NCI-H1436 (cell line): Measurements from ENCODE around the gene APRT.

Experiments
- DNase-seq: peaks from one replicate; lab custom pipeline; 2025; lab: John Stamatoyannopoulos, UW

The APRT gene, protein sequence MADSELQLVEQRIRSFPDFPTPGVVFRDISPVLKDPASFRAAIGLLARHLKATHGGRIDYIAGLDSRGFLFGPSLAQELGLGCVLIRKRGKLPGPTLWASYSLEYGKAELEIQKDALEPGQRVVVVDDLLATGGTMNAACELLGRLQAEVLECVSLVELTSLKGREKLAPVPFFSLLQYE

DNA sequence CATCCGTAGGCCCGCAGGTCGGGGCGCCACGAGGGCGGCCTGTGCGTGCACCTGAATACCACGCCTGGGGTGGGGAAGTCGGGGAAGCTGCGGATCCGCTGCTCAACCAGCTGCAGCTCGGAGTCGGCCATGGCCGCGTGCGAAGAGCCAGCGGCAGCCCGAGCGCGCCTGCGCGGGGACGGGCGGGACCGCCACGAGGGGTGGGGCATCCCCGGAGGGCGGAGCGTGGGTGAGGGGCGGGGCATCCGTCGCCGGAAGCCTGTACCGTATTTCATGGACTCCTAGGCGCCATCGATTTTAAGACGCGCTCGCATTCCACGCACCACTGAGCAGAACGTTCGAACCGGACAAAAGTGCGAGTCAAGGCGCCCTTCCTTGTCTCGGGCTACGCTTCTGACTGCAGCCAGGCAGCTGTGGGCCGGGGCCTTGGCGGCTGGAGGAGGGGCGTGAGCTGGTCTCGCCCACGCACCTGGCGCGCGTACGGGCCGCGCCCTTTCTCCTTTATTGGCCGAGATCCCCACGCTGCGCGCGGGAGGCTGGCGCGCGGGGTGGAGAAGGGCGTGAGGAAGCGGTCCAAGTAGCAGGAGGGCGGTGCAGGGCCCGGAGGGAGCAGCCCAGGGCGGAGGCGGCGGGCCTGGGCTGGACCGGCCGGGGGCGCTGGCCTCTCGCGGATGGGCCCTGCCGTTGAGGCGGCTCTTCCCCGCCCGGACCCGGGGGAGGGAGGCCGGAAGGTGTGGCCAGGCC lies at the start of gene APRT:
Gene APRT, minus strand, starts transcription at position 160 of the 744 bp plus-strand sequence. Its CDS starts 29 bp downstream, at position 131.
- DNase-seq: peak; percentile 88

DNA sequence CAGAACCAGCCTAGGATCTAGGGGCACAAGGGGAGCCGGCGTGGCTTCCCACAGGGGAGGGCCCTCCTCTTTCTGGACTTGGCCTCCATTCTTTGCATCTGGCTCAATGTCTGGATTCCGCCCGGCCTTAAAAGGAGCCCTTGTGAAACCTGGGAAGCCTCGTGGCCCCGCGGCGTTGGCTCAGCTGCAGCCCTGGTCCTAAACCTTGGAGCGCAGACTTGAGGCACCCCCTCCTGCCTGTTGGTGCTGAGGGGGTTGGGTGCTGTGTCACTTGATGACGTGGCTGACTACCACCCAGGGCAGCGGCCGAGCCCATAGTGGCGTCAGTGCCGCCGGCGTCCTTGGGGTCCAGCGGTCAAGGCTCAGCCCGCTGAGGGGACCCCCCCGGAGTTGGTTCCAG lies 49.6 kb upstream of the APRT start:
- DNase-seq: no peak

DNA sequence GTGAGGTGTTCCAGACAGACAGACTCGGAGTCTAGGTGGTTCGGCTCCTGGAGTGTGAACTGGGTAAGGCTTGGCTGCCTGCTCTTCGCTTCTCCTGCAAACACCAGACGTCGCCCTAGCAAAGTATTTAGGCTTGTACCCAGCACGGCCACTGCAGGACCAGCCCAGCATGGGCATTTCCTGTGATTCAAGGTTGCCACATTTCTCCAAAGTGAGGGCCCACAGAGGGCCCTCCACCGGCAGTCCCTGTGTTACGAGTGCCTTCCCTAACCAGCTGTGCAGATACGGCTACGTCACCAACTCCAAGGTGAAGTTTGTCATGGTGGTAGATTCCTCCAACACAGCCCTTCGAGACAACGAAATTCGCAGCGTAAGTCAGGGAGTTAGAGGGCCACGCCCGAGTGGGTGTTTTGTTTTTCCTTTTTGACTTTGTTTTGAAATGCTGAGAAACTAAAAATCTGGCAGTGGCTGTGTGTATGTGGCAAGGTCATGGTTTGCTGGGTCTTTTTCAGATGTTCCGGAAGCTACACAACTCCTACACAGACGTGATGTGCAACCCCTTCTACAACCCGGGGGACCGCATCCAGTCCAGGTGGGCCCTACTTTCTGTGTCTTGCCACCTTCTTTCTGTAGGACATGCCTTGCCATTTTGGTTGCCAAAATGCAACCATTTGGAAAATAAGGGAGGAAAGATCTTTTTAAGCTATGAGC lies 47.8 kb upstream of the APRT start:
- DNase-seq: no peak

DNA sequence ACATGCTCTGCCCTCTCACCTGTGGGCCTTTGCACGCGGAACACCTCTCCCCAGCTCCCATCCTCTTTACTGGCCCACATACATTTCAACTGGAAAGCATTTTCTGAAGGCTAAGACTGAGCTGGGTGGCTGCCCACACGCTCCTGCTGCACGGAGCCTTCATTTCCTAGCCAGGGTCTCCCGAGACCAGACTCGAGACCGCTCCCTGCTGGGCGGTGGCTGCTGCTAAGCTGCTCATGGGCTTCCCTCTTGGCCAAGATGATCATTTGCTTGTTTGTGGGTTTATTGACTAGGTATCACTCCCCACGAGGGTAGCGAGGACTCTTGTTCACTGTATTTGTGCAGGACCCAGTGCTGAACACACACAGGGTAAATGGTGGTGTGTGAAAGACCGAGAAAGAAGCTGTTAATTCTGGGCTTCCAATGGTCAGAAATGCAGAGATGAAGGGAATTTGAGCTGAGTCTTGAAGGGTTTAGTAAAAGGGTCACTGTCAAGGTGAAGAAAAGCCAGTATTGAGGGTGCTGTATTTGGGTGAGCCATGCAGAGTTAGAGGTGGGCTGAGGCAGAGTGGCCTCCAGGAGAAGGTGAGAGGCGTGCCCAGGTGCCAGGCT lies 46.1 kb upstream of the APRT start:
- peak; percentile 50 for DNase-seq

DNA sequence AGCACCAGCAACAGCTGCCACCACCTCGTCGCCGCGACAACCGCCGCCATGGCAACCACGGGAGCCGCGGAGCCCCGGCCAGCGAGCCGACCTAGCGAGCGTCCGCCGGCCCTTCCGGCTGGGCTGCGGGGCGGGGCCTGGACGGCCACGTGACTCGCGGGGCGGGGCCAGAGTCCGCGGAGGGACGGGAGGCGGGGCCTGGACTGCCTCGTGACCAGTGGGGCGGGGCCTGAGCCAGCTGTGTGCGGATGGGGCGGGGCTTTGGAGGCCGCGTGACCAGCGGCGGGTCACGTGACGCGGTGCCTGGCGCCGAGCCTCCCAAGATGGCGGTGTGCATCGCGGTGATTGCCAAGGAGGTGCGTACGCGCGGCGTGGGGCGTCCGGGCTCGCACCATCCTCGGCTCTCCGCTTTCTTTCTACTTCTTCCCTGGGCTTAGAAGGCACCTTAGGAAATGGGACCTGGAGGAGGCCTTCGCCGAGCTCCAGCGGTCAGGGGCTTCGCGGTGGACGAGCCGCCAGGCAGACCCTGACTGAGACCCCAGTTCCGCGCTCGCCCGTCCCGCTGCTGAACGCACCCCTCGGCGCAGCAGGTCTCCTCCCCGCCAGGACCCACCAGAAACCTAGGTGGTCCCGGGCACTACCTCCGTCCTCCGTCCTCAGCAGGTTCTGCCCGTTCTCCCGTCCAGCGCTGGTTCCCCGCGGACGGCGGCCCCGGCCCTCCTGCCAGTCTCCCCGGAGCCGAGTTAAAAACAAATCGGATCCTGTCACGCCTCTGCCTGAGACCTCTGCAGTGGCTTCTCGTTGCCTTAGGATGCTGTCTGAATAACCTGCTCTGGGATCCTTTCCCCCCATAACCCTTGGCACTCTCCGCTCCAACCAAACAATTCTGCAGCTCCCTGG lies 45.4 kb upstream of the APRT start, which contains the start of the genes GALNS and TRAPPC2L:
Gene GALNS, minus strand, starts transcription at position 120 of the 900 bp plus-strand sequence. Its CDS starts 70 bp downstream, at position 50.
Gene TRAPPC2L, plus strand, starts transcription at position 300 of the 900 bp plus-strand sequence. Its CDS starts 24 bp downstream, at position 324.
- DNase-seq: peak; percentile 96

DNA sequence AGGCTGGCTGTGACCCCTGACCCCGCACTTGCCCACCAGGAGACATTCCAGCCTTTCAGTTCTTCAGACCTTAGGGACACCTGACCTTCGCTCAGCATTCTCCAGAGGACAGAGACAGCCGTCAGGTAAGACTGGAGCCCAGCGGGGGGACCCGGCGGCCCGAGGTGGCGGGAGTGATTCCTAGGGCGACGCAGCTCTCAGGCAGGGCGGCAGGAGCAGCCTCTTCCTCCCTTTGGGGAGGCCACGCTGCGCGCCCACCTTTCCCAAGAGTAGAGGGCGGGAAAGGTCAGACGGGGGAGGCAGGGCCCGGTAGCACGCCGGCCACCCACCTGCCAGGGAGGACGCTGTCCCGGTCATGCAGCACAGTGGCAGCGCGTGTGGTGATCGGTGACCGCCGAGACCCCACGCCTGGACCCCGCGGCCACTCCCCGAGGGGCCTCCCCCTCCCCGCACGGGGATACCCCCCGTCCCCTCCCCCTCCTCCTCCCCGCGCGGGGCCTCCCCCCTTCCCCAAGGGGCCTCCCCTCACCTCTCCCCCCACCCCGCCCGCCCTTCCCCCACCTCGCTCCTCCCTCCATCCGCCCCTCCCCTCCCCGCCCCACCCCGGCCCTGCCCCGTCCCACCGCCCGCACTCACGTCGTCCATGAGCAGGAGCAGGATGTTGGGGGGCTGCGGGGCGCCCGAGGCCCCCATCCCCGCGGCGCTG lies 44.5 kb upstream of the APRT start:
- DNase-seq: no peak

DNA sequence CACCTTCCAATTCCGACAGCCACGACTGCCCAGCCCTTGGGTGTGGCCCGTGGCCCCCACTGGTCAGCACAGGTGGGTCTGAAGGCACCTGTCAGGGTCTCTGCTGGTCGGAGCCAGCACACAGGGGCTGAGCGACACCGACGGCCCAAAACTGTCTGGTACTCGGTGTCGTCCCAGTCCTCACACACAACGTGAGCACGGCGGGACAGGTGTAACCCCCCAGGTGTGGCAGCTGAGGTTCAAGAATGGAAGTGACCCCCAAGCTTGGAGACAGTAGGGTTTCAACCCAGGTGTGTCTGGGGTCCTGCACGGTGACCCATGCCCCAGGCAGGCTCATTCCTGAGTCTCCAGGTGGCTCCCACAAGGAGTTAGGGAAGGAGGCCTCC lies 44.0 kb upstream of the APRT start:
- DNase-seq: no peak

DNA sequence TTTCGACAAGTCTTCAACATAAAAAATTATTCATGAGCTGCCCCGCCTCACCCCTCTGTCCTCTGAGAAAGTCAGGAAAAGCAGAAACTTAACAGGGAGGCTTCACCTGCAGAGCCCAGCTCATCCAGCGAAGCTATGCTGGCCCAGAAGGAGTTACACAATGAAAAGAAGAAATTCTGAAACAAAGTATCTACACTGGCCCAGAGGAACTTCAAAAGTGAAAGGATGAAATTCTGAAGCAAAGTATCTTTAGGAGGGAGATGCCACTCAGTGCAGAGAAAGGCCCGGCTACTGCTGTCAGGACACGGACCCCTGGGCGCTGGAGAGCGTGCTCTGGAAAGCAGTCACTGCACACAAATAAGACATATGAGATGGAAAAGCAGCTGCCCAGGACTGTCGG lies 43.4 kb upstream of the APRT start:
- DNase-seq: no peak

DNA sequence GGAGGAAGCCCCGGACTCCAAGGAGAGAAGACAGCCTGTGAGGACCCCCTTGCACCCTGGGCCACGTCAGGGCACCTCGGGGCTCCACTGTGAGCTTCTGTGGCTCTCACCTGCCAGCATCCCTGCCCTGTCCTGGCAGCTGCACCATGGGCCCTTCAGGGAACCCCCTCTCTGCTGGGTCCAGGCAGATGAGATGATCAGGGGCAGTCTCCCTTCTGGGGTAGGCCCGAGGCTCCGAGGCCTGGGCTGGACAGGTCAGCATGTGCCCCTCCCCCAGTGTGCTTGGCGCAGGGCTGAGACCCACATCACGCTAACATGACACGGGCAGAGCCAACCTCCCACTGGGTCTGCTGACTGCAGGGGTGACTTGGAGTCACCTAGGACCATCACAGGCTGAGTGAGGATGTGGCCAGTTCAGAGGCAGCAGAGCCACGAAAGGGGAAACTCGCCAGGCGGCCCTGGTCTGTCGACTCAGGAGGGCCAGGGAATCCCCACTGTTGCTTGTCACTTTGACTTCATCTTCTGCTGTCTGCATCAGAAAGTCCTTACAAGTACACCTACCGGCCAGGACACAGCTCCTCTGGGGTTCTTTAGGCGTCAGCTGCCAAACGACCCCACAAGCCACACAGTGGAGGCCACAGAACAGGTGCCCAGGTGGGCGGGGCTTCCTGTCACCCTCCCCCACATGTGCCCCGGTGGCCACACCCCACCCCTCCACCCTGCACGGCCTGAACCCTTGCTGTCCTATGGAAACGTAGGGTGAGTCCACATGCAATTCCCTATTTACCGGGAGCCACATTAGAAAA lies 42.8 kb upstream of the APRT start:
- DNase-seq: no peak

DNA sequence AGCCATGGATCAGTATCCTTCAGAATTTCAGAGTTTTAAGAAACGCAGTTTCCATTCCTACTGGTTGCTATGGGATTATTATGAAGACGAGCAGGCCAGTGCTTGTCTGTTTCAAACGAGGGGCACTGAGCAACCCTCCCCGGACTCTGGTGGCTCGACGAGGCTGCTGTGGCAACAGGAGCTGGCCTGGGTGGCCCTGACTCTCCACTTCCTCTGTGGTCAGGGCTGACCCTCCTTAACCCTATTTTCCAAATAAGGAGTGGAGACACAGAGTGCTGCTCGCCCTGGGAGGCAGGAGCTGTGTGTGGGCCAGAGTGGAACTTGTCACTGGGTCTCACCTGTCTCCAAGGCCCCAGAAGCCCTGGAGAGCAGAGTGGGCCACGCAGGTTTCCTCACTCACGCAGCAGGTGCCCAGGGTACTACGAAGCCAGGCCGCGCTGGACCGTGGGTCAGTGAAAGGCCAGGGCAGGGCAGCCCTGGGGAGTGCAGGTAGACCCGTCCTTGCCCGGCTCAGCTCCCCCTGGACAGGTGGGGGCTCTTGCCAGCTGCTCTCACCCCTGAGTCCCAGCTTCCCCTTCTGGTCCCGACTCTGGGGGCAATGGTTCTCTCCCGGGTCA lies 41.7 kb upstream of the APRT start:
- DNase-seq: no peak

DNA sequence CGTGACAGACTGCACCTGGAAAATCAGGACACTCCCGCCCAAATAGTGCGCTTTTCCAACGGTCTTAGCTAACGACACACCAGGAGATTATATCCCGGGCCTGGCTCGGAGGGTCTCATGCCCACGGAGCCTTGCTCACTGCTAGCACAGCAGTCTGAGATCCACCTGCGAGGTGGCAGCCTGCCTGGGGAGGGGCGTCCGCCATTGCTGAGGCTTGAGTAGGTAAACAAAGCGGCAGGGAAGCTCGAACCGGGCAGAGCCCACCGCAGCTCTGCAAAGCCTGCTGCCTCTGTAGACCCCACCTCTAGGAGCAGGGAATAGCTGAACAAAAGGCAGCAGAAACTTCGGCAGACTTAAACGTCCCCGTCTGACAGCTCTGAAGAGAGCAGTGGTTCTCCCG lies 39.9 kb upstream of the APRT start:
- DNase-seq: no peak

DNA sequence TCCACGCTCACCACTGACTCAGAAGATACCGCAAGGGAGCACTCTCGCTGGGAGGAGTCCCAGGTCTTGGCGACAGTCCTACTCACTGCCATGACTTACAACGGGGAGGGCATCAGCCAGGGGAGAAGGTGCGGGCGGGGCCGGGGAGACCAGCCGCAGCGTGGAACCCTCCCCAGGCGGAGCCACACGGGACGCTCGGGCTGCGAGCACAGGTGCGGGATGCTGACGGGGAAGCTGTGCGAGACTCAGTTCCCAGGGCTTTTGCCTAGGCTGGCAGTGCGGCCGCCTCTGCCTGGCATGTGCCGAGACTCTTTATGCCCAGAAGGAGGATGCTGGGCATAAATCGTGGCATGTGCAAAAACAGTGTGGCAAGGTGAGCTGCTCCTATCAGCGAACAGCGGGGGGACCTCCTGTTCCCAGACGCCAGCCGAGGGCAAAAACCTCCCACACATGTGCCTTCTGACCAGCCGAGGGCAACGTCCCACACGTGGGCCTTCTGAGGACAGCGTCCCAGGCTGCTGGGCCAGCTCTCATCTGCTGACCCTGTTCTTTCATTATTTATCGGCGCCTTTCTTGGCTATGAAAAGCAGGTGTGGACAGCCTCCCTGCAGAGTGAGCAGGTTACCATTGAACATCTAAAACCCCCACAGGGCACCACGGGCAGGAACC lies 38.9 kb upstream of the APRT start:
- no peak for DNase-seq

DNA sequence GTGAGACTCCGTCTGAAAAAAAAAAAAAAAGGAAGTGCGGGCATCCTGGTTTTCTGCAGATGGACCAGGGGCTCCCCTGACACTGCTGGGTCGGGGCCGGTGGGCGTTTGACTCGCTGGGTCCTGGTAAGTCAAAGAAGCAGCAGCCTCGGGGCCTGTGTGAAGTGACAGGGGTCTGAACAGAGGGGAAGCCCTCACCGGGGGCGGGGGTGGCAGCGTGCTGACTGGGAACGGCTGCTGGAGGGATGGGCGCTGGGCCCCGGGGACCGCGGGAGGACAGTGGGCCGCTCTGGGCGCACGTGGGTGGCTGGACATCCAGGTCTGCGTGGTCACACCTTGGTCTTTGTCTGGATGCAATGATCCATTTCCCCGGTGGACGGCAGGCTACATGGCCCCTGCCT lies 36.8 kb upstream of the APRT start:
- DNase-seq: no peak

DNA sequence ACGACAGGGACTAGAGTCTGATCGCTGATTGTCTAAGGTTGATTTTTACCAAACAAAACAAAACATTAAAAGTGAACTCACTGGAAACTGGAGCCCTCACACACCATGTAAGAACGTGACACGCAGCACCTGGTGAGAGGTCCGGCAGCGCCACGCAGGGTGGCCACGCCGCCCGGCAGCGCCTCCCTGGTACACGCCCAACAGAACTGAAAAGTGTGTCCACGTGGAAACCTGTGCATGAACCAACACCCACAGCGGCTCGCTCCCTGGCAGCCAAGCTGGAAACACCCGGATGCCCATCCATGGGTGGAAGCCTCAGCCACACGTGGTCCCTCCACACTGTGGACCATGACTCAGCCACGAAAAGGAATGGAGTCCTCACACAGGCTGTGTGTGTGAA lies 35.9 kb upstream of the APRT start:
- DNase-seq: no peak

DNA sequence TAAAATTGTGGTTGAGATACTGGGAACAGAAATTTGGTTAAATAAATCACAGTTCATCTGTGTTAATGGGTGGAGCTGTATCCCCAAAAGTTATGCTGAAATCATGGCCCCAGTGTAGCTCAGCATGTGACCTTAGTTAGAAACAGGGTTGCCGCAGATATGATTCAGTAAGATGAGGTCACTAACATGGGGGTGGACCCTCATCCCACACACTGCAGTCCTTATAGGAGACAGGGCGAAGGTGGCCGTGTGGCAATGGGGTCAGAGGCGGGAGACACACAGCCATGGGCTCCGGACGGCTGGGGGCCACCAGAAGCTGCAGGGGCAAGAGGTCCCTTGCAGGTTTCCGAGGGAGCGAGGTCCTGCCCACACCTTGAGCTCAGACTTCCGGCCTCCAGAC lies 34.4 kb upstream of the APRT start:
- DNase-seq: no peak

DNA sequence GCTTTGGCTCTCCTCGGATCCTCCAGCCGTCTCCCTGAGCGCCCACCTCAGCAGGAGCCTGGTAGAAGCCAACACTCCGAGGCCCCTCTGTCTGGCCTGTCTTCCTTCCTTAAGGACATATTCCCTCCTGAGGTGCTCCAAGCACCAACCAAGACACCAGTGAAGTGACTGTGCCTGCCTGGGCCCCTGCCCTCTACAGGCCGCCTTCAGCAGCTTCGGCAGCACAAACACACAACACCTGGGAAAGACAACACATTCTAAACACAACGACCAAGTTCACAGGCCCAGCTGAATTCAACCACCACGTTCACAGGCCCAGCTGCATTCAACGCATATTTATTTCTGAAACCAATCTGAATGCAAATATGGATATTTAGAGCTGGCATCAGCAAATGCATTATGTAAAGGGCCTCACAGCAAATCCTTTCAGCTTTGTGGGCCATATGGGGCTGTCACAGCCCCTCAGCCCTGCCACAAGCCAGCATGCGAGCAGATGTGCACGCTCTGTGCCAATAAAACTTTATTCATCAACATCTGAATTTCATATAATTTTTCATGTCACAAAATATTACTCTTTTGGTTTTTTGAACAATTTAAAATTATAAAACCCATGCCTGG lies 32.8 kb upstream of the APRT start:
- no peak for DNase-seq

DNA sequence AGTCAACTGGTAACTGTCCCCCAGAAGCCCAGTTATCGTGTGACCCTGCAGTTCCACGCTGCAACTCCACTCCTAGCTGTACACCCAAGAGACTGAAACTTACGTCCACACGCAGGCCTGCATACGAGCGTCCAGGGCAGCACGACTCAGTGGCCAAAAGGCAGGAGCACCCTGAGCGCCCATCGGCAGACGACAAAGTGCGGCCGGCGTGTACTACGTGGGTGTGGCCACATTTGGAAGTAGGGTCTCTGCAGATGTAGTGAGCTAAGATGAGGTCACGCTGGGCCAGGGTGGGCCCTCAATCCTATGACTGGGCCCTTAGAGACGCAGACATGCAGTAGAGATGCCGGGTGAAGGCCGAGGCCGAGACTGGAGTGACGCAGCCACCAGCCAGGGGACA lies 31.5 kb upstream of the APRT start:
- DNase-seq: no peak

DNA sequence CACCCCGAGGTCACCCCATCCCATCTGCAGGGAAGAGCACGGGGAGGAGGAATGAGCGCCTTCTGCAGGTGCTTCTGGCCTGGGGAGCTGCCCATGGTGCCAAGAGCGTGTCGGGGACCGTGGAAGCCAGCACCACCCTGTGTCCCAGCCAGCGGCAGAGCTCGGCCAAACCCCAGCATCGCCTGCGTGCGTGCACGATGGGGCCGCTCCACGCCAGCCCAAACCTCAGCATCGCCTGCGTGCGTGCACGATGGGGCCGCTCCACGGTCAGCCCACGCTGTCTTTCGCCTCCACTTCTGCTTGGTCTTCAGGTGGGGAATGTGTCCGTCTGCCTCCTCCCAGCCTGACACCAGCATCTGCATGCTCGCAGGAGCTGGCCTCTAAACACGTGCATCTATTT lies 31.1 kb upstream of the APRT start:
- no peak for DNase-seq

DNA sequence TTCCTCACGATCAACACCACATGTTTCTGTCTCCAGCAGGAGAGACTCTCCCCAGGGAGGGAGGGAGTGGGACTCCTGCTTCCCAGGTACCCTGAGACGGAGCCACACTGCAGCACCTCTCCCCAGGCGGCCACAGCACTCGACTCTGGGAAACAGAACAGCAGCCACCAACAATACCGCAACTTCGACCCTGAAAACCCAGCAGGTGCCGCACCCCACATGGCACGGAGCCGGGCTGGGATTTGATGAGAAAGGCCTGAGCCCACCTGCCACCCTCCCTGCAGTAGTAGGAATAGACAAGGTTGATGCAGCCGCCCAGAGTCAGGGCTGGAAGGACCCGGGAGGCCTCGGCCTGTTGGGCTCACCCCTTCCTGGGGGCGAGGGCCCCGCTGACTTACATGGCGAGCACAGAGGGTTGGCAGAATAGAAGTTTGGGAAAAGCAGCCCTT lies 30.6 kb upstream of the APRT start:
- no peak for DNase-seq
